GM19043 (cell line): Measurements from ENCODE around the gene NFIA.

Experiments used
- ATAC-seq: cut with Tn5 transposase; IDR thresholded peaks from one replicate; pipeline ENCODE4 v1.9.1; 2021; ENCODE audit warnings: low read depth; ENCODE audit not compliant: unreplicated experiment

Gene NFIA

DNA sequence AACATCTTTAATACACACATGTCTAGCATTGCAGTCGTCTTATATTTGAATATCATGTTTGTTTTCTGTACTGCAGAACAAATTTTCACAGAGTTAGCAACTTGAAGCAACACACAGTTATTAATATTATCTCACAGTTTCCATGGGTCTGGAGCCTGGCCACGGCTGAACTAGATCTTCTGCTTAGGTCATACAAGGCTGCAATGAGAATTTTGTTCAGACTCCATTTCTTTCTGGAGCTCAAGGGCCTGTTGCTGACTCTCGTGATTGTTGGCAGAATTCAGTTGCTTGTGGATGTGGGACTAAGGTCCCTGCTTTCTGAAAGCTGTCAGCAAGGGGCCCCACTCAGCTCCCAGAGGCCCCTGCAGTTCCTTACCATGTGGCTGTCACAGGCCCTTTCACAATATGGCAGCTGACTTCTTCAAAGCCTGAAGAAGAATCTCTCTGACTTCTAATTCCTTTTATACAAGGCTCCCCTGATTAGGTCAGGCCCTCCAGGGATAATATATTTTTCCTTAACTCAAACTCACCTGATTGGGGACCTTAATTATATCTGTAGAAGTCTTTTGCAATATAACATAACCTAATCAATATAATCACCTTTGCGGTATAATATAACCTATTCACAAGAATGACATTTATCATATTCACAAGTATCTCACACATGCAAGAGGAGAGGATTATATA is 296.3 kb downstream of the NFIA start:
- no peak for ATAC-seq

DNA sequence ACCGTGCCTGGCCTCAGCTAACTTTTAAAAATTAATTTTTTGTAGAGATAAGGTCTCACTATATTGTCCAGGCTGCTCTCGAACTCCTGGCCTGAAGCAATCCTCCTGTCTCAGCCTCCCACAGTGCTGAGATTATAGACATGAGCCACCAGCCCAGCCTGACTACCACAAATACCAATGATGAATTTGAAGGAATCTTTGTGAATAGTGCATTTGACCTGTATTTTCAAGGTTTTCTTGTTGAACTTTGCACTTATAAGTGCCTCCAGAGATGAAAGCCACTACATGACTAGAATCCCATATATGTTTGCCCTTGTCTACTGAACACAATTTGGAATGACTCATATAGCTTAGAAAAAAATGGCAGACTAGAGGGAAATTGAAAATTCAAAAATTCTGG is 297.3 kb downstream of the NFIA start:
- no peak for ATAC-seq

DNA sequence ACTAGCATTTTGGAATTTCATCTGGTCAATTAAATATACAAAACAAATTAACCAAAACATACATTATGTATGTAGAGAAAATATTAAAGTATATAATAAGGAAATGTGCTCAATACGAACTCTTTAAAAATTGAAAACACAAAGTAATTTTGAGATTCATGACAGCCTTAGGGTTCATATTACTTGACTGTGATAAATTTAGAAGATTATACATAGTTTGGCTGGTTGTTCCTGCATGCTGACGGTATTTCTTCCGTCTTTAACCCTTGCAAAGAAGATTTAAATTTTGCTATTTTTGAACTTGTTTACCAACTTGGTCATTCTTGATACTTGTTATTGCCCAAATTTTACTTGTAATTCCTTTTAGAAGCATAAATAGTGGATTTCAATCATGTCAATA is 298.2 kb downstream of the NFIA start:
- no peak for ATAC-seq

GRCh38 chr1:61386323-61386722 is 304.0 kb downstream of the NFIA start:
- ATAC-seq: no peak

- no peak for ATAC-seq
Measured at GRCh38 chr1:61386770-61387169, 304.4 kb downstream of the NFIA start.

DNA sequence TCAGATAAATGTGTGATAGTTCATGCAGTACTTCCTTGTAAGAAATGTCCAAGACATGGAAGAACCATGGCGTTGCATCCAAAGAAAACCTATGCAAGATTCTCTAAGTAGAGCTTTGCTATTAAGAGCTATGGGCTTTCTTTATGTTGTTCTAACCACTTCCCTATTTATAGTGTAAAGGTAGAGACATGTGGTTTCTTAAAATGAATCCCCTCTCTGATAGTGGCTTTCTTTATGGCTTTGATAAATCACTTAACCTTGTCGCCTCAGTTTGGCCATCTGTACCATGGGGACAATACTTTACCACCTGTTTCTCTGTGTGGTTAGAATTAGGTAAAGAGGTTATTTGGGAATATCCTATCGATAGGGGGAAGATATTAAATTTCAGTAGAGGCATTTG is 305.5 kb downstream of the NFIA start:
- ATAC-seq: no peak

- no peak for ATAC-seq
Measured at GRCh38 chr1:61388566-61388965, 306.2 kb downstream of the NFIA start.

DNA sequence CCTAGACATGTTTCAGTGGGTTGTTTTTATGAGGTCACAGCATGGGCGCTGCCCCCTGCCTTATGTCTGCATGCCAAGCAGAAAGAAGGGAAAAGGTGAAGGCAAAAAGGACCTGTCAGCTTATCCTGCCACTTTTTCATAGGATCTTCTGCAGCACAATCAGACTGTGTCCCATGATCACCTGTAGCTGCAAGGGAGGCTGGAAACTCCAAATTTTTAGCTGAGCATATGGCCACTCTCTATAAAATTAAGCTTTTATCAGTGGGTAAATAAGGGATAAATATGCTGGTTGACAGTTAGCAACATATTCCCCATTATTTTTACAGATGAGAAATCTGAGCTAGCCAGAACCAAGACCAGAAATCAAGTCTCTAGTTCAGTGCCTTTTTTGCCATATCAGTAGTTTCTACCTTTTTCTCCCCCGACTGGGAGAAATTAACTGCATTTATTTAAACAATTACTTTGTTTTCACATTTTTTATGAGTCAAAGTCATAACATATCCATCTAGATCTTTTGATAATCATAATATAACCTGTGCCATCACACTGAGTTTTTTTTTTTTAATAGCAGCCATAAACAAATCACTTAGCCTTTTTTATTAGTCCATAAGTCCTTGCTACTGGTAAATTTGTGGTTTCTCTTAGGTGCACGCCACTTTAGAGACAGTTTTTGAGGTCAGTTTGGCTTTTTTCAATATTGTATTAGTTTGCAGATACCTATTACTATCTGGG is 307.0 kb downstream of the NFIA start:
- ATAC-seq: no peak

- no peak for ATAC-seq
Measured at GRCh38 chr1:61389926-61390845, 307.8 kb downstream of the NFIA start.

GRCh38 chr1:61391730-61392129 is 309.4 kb downstream of the NFIA start:
- ATAC-seq: no peak

- ATAC-seq: no peak
Measured at GRCh38 chr1:61392409-61393242, 310.3 kb downstream of the NFIA start.

GRCh38 chr1:61393575-61393974 is 311.2 kb downstream of the NFIA start:
- ATAC-seq: no peak

GRCh38 chr1:61395146-61395800 is 312.9 kb downstream of the NFIA start:
- no peak for ATAC-seq

- ATAC-seq: no peak
Measured at GRCh38 chr1:61397495-61397894, 315.1 kb downstream of the NFIA start.

DNA sequence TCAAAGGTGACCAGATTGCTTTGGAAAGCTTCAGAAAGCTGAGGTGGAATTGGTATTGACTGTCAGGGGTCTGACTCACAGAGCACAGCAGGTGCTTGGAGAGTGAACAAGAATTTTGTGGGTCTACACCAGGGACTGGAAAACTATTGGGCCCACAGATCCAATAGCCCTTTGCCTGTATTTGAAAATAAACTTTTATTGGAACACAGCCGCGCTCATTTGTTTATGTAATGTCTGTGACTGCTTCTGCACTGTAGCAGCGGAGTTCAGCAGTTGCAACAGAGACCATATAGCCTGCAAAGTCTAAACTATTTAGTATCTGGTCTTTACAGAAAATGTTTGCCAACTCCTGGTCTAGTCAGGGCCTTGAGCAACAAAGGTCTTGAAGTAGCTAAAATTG is 315.6 kb downstream of the NFIA start:
- no peak for ATAC-seq

- ATAC-seq: no peak
Measured at GRCh38 chr1:61399199-61399598, 316.8 kb downstream of the NFIA start.

DNA sequence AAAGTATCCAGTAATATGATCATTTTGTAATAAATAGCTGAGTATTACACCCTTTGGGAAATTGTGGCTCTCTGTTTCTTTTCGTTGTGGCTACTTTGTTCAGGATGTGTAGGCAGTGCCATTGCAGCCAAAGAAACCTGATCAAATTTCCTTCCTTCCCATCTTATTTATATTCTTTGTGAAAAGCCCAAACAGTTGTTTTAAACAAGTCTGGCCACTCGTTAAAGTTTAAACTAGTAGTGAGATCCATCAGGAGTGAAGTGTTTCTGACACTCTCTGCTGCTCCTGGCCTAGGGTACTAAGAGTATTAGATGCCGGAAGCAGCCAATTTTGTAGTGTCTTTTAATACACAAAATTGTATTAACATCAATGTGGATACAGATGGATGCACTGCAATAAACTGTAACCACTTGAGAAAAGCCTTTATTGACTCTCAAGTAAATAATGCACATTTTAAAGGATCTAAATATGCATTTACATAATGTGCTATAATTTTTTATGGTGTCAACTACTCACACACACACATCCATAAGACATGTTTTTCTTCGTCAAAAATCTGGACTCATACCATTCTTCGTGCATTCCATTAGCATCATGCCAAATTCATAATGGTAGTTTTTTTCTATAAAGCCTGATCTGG is 317.9 kb downstream of the NFIA start:
- no peak for ATAC-seq

DNA sequence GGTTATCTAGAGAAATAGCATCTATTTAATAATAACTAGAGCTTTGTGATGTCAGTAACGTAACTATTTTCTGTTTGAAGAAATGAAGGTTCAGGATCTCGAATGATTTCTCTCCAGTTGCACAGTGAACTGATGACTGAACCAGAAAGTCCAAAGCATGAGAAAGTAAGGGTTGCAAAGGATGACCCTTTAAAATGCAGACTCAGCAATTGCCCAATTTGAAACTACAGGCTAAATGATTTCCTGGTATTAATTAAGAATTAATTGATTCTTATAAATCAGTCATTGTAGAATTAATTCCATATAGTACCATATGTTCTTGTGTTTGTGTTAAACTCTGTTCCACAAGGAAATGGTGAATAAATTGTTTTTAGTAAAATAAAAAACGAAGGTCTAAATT is 318.6 kb downstream of the NFIA start:
- no peak for ATAC-seq
